Activated CD8-positive, alpha-beta memory T cell treated with anti-CD3 and anti-CD28 coated beads, Interleukin-2, amount 50 U/mL, for 1 hour (primary cell): ENCODE data around the gene CRYZ.
"Not testable (repeated sequence)": the region's sequence is repeated elsewhere in the genome, so short reads cannot be mapped to it uniquely, and the experiment has no call there.

Experiments used
- DNase-seq: peaks from one replicate; pipeline ENCODE4 v3.0.0-alpha.2; 2020; ENCODE audit errors: extremely low read depth

CRYZ gene

GRCh38 chr1:74732960-74733603 is at the start of gene CRYZ, which contains the start of gene TYW3:
TSS of gene CRYZ (minus strand) at chr1:74733050. CDS start at chr1:74724821, 8,229 bp downstream.
TSS of gene TYW3 (plus strand) at chr1:74733152. CDS start at chr1:74733245, 93 bp downstream.
- peak; percentile 63 for DNase-seq

- DNase-seq, result no peak
These were observed 47.7 kb upstream of the CRYZ start for GRCh38 chr1:74780594-74780993.

GRCh38 chr1:74779750-74780149 is 46.9 kb upstream of the CRYZ start:
- no peak for DNase-seq

- no peak for DNase-seq
These were observed 44.7 kb upstream of the CRYZ start for GRCh38 chr1:74777525-74777924.

- DNase-seq, result no peak
These were observed 42.9 kb upstream of the CRYZ start for GRCh38 chr1:74775735-74776134.

GRCh38 chr1:74773582-74773981 is 40.7 kb upstream of the CRYZ start:
- DNase-seq, result no peak

- no peak for DNase-seq
These were observed 40.1 kb upstream of the CRYZ start for GRCh38 chr1:74772945-74773344.

GRCh38 chr1:74771913-74772515 is 39.2 kb upstream of the CRYZ start:
- DNase-seq, result no peak

GRCh38 chr1:74767490-74767889 is 34.6 kb upstream of the CRYZ start:
- DNase-seq, result no peak

GRCh38 chr1:74766579-74766978 is 33.7 kb upstream of the CRYZ start:
- no peak for DNase-seq

- no peak for DNase-seq
These were observed 31.0 kb upstream of the CRYZ start for GRCh38 chr1:74763807-74764206.

GRCh38 chr1:74756650-74757049 is 23.8 kb upstream of the CRYZ start:
- DNase-seq, result not testable (repeated sequence)

GRCh38 chr1:74755475-74755874 is 22.6 kb upstream of the CRYZ start:
- DNase-seq, result no peak

- no peak for DNase-seq
These were observed 20.3 kb upstream of the CRYZ start for GRCh38 chr1:74753104-74753503.

- DNase-seq, result no peak
These were observed 16.1 kb upstream of the CRYZ start for GRCh38 chr1:74748960-74749359.

- DNase-seq, result not testable (repeated sequence)
These were observed 12.4 kb upstream of the CRYZ start for GRCh38 chr1:74745247-74745646.

GRCh38 chr1:74740307-74740980 is 7.6 kb upstream of the CRYZ start:
- not testable (repeated sequence) for DNase-seq

- DNase-seq, result no peak
These were observed 4.5 kb upstream of the CRYZ start for GRCh38 chr1:74737333-74737732.

GRCh38 chr1:74733604-74734484 is 994 bp upstream of the CRYZ start:
- peak; percentile 16 for DNase-seq

GRCh38 chr1:74732071-74732946 is 541 bp downstream of the CRYZ start:
- DNase-seq, result not testable (repeated sequence)
